HG03159 (cell line): Measurements from ENCODE around the gene BRD9.

Experiments
- ATAC-seq: cut with Tn5 transposase; IDR thresholded peaks from one replicate; pipeline ENCODE4 v1.9.1; 2021; ENCODE audit warnings: mild to moderate bottlenecking, moderate library complexity; ENCODE audit not compliant: unreplicated experiment

BRD9 gene

DNA sequence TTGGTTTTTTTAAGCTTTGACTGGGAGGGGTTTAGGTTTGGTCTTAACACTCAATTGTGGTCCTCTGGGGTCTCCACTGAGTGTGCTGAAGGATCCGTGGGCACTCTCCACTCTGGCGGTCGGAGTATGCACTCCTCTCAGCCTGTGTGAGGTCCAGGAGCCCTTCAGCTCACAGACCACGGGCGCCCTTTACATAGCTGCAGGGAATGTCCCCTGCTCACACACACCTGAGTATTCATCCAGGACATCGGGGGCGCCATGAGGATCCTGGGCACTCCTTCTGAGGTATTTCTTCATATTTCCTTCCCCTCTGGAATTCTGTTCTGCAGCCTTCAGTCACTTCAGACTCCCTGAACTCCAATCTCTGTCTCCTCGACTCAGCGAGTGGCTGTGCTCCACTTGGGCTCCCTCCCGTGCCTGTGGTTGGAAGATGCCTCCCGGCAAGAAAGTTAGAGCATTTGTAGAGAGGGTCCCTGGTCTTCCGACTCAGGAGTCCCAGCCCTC lies 12.6 kb upstream of the BRD9 start:
- no peak for ATAC-seq

DNA sequence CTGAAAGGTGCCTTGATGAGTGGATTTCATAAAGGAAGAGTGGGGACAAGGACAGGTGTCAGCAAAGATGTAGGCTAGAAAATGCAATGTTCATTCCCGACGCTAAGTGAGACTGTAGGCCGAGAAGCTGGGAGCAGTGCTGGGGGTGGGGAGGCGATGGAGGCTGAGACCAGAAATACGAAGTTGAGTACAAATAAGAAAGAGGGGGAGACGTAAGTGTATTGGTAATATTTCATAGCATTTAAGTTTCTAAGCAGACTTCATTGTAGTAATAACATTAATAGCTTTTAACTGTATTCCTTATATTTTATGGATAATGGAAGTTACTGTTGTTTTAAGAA lies 11.1 kb upstream of the BRD9 start:
- no peak for ATAC-seq

DNA sequence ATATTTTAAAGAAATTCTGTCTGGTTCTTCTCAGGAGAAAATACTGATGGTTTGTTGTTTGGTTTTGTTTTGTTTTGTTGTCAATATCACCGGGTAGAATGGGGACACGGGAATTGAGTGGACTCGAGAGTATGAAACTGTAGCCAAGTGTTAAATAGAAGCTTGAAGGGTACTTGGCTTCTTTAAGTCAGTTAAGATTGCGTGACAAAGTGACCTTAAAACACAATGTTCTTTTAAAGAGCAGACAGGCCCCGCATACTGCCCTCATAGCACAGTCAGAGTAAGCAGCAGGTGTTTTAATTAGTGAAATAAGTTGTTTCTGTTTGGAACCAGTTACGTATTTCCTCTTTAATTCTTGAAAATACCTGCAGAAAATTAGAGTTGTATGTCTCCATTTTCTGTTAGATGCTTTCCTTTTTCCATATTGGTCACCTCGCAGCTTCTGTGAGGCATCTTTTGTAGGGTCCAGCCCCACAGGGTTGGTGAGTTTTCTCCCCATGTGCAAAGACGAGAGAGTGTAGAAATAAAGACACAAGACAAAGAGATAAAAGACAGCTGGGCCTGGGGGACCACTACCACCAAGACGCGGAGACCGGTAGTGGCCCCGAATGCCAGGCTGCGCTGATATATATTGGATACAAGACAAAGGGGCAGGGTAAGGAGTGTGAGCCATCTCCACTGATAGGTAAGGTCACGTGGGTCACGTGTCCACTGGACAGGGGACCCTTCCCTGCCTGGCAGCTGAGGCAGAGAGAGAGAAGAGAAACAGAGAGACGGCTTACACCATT lies 9.7 kb upstream of the BRD9 start:
- no peak for ATAC-seq

DNA sequence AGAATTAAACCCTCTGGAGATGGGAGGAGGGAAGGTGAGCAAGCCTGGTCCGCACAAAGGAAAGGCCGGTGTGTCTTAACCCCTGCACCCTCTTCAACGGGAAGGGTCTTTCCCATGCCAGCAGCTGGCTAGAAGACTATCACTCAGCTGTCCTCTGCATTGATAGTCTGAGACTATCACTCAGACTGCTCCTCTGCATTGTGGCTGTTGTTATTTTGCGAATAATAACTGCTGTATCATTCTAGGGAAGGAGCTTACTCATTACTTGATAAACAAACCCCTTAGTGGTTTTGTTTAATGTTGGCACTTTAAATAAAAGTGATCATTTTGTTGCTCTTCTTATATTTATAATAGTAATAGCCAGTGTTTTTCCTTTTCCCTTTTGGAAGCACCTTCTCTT lies 8.2 kb upstream of the BRD9 start:
- ATAC-seq, result no peak

DNA sequence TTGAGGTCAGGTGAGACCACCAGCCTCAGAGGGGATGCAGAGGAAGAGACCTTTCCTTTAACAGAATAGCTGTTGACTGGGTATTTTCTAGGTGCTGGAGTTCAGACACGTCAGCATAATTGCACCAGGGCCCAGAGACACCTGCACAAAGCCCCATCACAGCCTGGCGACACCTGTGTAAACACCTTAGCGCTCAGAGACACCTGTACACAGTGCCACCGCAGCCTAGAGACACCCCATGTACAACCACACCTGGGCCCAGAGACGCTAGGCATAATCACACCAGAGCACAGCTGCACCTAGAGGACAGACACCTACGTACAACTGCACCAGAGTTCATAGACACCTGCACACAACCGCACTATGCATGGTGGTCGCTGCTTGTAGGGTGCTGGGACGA lies 1.1 kb upstream of the BRD9 start:
- ATAC-seq, result no peak

DNA sequence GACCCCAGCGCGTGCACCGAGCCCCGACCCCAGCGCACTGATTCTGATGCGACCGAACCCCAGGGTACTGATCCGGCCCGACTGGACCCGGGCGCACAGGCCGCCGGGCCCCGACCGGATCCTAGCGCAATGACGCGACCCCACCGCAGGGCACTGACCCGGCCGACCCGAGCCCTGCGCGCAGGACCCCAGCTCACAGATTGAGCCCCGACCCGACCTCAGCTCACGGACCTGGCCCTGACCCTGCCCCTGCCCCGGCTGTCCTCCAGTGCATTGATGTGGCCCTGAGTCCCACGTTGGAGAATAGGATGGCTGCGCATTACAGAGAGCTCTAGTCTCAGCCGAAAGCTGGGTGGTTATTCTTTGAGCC lies 521 bp upstream of the BRD9 start:
- ATAC-seq, result peak; percentile 23

DNA sequence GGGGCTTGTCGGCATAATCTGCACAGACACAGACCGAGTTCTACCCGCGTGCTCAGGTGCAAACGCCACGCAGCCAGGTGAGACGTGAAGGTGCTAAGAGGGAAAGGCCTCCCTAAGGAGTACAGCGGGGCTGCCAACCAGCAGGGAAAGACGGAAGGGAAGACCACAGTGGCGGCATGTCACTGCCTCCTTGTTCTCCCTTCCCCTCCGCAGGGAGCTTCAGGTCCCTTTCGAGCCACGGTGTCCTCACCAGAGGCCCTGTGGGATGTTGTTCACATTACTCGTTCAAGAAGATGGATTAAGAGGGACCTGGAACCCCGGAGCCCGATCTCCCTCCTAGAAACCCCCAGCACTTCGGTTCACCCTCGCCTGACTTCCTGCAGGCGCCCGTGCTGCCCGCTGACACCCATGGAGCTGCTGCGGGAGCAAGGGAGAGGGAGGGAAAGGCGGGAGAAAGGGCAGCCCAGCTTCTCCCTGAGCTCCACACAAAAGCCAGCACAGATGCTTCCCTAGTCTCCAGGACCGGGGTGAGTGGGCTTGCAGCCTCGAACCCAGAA lies 686 bp downstream of the BRD9 start:
- no peak for ATAC-seq

DNA sequence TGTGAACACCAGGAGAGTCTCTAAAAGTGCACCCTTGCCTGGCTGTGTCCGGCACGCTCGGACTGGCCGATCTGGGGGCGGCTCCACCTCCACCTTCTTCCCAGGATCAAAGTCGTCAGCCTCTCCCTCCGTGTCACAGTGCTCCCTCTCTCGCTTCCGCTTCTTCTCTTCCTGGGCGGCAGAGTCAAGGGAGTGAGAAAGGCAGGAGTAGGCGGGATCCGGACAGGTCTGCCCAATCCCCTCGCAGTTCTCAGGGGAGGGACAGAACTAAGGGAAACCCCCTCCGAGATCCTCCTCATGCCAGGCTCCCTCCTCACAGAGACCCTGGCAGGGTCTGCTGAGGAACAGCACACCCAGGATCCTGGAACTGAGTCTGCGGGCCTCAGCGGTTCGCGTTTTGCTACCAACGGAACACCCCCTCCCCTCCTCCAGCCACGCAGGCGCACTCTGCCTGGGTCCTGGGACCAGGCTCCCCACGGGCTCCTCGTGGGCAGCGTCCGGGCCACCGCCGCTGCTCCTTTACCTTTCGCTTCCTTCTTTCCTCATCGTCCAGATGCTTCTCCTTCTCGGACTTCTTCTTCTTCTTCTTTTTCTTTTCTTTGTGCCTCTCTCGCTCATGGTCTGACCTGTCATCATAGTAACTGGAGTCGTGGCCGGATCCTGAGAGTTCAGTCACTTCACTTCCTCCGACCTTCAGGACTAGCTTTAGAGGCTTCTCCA lies 1.3 kb downstream of the BRD9 start:
- ATAC-seq, result no peak

DNA sequence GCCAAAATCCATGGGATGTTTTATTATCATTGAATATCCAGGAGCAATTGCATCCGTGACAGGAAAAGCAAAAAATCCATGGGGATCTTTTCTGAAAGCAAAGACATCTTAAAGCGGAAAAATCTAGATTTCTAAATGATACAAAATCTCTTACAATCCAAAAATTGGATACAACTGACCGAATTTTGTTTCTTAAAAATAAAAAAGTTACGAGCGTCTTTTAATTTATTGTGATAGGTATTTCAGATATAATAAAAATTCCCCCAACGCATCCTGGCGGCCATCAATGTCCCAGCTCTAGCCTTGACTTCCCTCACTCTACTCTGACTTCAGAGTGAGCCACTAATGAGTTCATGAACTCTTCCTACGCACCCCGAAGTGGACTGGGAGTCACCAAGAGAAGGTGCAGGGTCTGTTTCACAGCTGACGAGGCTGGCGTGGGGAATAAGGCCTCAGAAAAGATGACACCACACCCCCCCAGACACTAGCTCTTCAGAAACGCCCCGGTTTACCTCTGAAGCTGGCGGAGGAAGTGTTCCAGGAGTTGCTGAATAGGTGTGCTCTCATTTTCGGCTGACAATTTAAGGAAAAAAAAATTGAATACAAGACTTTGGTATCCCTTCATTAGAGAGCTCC lies 3.4 kb downstream of the BRD9 start:
- ATAC-seq, result no peak

DNA sequence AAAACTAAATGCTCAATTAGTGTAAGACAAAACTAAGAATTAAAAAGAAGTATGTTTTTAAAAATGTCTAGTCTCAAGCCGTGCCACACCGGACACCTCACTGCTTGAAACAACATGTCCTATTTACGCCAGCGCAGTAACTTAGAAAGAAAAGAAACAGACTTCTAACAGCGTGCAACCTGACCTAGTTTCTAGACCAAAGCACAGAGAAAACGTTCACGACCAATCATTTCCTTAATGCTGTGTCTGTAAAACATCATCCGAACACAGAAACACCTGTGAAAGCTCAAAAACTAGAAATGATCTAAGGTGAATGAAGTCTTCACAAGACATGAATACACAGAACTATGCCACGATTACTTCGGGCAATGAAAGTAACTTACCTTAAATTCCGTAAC lies 4.0 kb downstream of the BRD9 start:
- no peak for ATAC-seq

DNA sequence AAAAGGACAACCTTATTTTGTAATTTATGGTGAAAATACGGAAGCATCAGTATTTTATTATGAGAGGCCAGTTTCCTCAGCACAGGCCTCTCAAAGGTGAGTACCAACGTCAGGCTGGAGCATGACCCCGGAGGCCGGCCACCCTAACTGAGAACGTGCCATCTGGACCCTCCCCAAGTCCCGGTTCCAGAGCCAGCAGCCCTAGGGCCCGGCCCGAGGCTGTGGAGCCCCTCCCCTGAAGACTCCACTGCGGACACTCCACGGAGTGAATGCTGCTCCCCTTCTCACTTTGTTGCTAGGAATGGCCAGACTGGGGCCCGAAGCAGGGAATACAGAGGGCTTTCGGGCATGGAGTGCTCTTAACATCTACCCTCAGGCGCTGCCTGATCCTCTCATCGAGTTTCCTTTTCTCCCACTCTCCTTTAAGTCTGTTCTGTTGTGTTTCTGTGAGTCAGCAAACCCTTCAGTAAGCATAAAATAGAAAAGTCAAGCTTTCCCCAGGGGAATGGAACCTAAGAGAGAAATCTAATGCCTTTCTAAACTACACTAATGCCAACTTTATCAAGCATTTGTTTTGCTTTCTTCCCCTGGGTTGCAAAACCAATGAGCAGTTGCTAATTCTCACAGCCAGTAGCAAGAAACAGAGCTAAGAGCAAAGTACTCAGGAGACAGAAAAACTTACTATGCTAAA lies 4.5 kb downstream of the BRD9 start:
- no peak for ATAC-seq

DNA sequence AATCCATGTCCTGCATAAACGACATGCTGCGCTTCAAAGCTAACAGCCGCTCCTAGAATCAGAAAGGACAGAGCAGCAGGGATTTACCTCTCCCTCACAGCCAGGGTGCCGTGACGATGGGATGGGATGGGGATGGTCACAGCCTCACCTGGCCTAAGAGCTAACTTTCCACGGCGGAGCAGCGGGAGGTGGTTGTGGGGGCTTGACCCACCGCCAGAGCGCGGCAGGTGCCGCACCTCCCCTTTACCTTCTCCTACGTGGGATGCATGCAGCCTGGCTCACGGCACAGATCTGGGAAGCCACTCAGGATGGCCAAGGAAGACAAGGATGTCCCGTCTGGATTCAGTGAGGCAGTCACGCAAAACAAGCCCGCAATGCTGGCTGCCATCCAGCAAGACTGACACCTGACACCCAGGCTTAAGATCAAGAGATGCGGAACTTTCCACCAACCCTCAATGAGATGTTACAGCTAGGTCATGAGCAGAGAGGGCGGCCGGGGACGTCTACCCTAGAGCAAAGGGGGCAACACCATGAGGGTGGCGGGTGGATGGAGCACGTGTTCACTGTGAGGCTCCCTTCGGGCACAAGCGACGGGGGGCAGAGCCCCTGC lies 5.8 kb downstream of the BRD9 start:
- ATAC-seq, result no peak

DNA sequence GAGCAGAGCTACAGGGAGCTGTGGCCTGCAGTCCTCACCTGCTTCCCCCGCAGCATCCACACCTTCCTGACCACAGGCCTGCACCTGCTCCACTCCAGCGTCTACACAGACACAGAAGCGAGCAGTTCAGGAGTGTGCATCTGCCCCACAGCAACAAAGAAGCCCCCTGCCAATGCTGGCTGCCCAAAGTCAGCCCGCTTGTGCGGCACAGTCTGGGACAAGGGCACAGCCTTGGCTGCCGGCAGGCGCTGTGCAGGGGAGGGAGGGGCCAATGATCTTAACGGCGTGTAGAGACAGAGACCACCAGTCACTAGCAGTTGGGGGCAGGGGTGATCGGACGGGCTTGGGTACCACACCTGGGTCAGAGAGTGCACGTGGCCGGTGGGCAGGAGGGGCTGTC lies 6.6 kb downstream of the BRD9 start:
- ATAC-seq, result no peak

DNA sequence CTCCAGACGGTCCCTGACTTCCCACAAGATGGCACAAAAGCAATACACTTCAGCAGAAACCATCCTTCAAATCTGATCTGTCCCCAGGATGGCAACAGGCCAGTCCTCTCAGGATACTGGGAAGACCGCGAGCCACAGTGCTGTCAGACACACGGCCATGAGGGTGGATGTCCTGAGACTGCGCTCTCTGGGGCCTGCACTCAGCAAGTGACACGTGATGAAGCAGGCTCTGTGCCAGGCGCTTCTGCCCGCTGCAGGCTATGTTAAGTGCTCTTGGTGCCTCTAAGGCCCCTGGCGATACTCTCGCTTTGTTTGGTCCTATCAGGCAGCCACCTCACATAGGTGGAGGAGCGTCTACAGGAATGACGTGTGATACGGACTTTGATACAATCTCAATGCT lies 7.1 kb downstream of the BRD9 start:
- ATAC-seq, result no peak

DNA sequence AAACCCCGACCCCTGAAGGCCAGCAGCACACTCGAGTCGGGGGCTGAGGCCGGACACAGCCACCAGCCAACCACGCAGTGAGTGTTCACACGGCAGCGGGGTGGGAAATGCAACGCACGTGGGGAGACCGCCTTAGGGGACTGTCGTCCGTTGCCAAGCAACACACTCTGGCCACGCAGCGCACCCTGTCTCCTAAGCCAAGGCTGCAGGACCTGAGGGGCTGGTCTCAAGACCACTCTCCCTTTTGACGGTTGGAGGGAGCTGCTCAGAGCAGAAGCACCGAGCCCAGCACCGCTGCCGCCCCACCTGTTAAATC lies 7.5 kb downstream of the BRD9 start:
- no peak for ATAC-seq

DNA sequence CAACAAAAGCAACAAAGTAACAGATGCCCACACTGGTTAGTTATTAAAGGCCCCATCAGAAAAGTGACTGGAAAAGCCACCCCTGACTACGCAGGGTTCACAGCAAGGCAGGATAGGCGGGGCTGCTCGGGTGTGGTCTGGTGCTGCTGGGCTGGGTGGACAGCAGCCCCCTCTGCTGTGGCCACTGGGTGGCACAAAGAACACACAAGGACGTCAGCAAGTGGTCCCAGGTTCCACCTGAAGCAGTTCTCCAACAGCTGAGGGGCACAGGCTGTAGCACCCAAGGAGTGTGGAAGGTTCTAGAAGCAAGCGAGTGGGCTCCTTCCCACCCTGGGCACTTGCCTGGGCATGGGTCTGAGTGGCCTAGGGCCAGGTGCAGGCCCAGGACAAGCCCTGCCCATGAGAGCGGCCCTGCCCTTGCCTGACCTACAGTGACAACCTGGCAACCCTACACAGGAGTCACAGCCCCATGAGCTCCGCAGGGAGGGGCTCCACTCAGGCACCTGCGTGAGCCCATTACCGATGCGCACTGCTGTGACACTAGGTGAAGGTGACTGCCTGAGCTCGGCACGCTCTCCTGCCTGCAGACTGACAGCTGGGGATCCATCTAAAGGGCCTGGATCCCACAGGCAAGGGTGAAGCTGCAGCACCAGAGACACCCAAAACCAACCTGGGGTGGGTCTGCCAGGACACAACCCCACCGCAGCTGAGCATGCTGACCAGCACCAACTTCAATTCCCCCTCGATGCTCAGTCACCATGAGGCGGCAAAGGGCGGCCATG lies 8.1 kb downstream of the BRD9 start:
- ATAC-seq, result no peak

DNA sequence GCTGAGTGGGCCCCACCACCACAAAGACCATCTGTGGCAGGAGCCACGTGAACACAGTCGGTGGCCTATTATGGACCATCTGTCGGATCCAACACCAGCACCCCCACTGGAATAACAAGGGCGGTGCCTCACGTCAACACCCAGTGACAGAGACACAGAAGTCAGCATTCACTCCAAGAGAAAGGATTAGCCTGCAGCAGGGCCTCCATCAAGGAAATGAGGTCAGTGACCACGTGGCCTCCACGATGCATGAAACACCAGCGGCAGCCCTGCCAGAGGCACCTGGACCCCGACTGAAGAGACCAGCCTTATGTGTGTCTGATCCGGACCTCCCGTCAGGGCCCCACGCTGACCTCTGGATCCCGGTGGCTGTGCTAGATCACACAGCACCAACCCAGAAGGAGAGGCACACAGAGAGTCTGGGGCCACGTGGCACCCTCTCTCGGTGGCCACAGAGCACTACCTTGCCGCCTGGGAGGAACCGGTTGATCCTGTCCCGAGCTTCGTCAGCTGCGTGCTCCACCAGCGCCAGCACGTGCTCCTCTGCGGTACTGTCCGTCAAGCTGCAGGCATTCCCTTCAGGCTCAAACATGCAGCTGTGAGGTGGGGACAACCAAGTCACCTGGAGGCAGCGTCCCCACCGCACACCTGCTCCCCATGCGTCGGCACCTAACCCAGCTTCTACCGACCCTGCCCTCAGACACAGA lies 9.0 kb downstream of the BRD9 start:
- ATAC-seq, result no peak

DNA sequence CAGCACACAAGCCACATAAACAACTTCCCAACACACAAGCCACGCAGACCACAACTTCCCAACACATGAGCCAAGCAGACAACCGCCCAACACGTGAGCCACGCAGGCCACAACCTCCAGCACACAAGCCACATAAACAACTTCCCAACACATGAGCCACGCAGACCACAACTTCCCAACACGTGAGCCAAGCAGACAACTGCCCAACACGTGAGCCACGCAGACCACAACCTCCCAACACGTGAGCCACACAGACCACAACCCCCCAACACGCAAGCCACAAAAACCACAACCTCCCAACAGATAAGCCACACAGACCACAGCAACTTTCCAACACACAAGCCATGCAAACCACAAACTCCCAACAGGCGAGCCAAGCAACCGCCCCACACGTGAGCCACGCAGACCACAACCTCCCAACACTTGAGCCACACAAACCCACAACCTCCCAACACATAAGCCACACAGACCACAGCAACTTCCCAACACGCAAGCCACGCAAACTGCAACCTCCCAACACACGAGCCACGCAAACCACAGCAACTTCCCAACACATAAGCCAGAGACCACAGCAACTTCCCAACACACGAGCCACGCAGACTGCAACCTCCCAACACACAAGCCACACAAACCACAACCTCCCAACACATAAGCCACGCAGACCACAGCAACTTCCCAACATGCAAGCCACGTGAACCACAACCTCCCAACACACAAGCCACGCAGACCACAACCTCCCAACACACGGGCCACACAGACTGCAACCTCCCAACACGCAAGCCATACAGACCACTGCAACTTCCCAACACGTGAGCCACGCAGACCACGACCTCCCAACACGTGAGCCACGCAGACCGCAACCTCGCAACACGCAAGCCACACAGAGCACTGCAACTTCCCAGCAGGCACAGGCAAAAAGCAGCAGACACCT lies 10.1 kb downstream of the BRD9 start:
- no peak for ATAC-seq

DNA sequence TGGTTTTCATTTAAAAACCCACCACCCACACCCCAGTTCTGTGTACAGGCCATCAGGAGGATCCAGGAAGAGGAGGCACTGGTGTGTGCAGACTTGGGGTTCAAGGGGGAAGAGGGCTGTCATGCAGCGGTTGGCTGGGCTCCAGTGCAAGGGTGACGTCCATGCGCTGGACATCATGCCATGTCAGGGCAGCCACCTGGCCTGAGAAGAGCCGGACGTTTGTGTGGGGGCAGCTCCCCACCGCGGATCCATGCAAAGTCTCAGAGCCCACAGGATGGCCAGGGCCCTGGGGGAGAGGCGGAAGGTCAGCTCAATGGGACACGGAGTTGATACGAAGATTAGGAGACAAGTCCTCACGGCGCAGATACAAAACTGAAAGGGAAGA lies 11.1 kb downstream of the BRD9 start:
- no peak for ATAC-seq
